Mucosa of stomach (tissue), 1 donor: Measurements from ENCODE around the gene GGCX.
A peak's percentile ranks its signal among the peaks of the same experiment; 100 is the strongest.
"Not testable (repeated sequence)": the region's sequence is repeated elsewhere in the genome, so short reads cannot be mapped to it uniquely, and the experiment has no call there.

Experiments
- H3K27me3 ChIP-seq: one replicate; pipeline ENCODE4 v1.7.0; 2013; ENCODE audit warnings: mild to moderate bottlenecking, low read length; ENCODE audit not compliant: control insufficient read depth, insufficient read depth
- H3K36me3 ChIP-seq: one replicate; pipeline ENCODE4 v1.7.0; 2013; ENCODE audit warnings: low read length; ENCODE audit not compliant: control insufficient read depth, insufficient read depth
- H3K4me1 ChIP-seq: one replicate; pipeline ENCODE4 v1.7.0; 2013; ENCODE audit warnings: mild to moderate bottlenecking, low read length; ENCODE audit not compliant: control insufficient read depth, insufficient read depth
- H3K4me3 ChIP-seq: one replicate; pipeline ENCODE4 v1.7.0; 2013; ENCODE audit warnings: low read length
- H3K9ac ChIP-seq: one replicate; pipeline ENCODE4 v1.7.0; 2013; ENCODE audit warnings: mild to moderate bottlenecking, low read length, moderate library complexity
- H3K9me3 ChIP-seq: one replicate; pipeline ENCODE4 v1.7.0; 2013; ENCODE audit warnings: mild to moderate bottlenecking, low read length, moderate library complexity; ENCODE audit not compliant: control insufficient read depth
- donor health status: Pancreatic carcinoma.

GGCX gene

DNA sequence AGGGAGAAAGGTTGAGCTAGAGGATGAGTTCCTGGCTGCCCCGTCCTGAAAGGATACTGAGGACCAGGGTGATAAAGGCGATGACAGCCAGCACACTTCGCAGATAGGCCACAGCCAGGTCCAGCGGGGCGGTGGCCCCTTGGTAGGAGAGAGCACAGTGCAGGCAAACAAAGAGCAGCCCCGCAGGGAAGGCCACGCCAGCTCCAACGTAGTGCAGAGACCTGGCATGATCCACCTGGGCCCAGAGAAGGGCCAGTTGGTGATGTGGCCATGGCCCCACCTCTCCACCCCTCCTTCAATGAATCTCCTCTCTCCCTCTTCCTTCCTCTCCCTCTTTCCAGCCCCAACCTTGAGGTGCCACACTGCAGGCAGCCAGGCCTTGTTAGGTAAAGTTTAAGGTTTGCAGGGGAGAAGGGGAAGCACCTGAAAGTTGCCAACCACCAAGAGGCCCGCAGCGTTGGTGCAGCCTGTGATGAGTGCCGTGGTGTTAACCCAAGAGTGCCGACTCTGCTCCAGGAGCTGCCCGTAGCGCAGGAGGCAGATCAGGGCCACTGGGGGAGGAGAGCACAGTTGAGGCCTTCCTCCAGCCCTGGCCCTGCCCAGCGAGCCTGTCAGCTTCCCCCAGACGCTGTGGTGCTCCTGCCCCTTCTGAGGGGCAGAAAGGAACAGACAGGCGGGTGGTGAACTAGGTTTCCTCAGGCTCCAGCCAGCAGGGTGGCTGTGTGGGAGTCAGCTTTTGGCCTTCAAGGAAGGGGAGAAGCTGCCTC lies 38.4 kb upstream of the GGCX start:
- Histone ChIP-seq H3K9ac (no peak overlapping the region), H3K9me3 (no peaks in the 10 kb centered on the region), H3K27me3 (no peaks in the 10 kb centered on the region), H3K4me1 (peaks cover 23% of the 10 kb centered on the region), H3K36me3 (peaks cover 6% of the 10 kb centered on the region), H3K4me3 (no peak overlapping the region)

DNA sequence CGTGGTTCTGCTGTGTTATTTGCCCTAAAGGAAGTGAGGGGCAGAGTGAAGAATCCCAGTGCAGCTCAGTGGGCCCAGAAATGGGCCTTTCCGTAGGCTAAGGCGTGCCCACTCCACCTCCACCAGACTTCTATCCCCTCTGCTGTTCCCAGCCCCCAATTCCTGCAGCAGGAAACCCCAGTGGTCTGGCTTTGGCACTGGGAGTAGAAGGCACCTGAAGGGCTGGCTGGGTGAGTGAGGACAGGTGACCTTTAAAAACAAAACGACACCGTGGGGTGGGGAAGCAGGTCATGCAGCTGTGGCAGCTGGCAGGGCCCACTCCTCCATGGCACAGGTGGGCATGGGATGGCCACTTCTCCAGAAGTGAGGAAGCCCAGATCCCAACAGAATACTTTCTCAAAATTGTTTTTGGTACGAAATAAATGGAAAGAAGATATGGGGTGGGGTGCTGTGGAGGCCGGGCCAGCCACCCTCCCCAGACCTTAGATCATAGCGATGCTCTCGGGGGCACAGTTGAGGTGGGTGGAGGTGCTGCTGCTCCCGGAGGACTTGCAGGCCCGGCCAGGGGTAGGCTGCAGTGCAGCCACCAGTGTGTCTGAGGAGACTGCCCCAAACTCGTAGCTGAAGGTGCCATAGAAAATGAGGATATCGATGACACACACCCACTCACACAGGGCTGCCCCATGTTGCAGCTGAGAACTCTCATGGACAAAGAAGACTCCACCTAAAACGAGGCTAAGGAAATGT lies 37.5 kb upstream of the GGCX start:
- Histone ChIP-seq H3K36me3 (peaks cover 6% of the 10 kb centered on the region), H3K4me3 (no peak overlapping the region), H3K4me1 (peaks cover 28% of the 10 kb centered on the region), H3K9me3 (no peaks in the 10 kb centered on the region), H3K9ac (no peak overlapping the region), H3K27me3 (no peaks in the 10 kb centered on the region)

DNA sequence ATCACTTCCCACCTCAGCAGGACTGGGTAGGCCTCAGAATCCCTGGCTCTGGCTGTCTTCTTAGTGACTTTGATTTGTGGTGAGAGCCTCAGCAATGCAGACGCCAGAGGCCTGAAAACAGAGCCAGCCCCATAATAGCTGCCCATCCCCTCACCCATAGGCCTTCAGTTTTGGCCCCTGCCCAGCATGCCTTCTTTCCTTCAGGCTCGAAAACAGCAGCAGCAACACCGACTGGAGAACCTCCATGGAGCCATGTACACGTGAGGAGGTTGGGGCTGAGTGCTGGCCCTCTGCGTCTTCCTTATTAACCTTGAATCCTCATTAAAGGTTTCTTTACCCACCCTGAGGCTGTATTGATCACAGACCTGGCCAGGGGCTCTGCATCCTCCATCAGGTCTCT lies 35.9 kb upstream of the GGCX start:
- H3K36me3 ChIP-seq: peaks cover 6% of the 10 kb centered on the region
- H3K4me1 ChIP-seq: peaks cover 28% of the 10 kb centered on the region
- H3K9ac ChIP-seq: no peak overlapping the region
- no peaks in the 10 kb centered on the region for H3K9me3 ChIP-seq
- no peak overlapping the region for H3K4me3 ChIP-seq
- no peaks in the 10 kb centered on the region for H3K27me3 ChIP-seq

GRCh38 chr2:85596486-85597143 lies 35.3 kb upstream of the GGCX start:
- H3K9ac ChIP-seq: peak overlapping the region; percentile 99
- H3K4me3 ChIP-seq: peak overlapping the region; percentile 99
- peaks cover 31% of the 10 kb centered on the region for H3K4me1 ChIP-seq
- peaks cover 6% of the 10 kb centered on the region for H3K36me3 ChIP-seq
- H3K27me3 ChIP-seq: no peaks in the 10 kb centered on the region
- H3K9me3 ChIP-seq: no peaks in the 10 kb centered on the region

GRCh38 chr2:85596026-85596333 lies 34.7 kb upstream of the GGCX start:
- H3K36me3 ChIP-seq: peaks cover 6% of the 10 kb centered on the region
- no peaks in the 10 kb centered on the region for H3K27me3 ChIP-seq
- peak overlapping the region; percentile 99 for H3K4me3 ChIP-seq
- peaks cover 32% of the 10 kb centered on the region for H3K4me1 ChIP-seq
- H3K9ac ChIP-seq: peak overlapping the region; percentile 99
- H3K9me3 ChIP-seq: no peaks in the 10 kb centered on the region

GRCh38 chr2:85595301-85596025 lies 34.2 kb upstream of the GGCX start, which contains the start of gene RNF181:
Gene RNF181, plus strand, starts transcription at chr2:85595745. Its CDS starts 19 bp downstream, at chr2:85595764.
- Histone ChIP-seq H3K27me3 (no peaks in the 10 kb centered on the region), H3K36me3 (peaks cover 6% of the 10 kb centered on the region), H3K9me3 (no peaks in the 10 kb centered on the region), H3K4me1 (peaks cover 38% of the 10 kb centered on the region), H3K4me3 (peak within 1 kb of the TSS; percentile 99), H3K9ac (peak within 1 kb of the TSS; percentile 99)

DNA sequence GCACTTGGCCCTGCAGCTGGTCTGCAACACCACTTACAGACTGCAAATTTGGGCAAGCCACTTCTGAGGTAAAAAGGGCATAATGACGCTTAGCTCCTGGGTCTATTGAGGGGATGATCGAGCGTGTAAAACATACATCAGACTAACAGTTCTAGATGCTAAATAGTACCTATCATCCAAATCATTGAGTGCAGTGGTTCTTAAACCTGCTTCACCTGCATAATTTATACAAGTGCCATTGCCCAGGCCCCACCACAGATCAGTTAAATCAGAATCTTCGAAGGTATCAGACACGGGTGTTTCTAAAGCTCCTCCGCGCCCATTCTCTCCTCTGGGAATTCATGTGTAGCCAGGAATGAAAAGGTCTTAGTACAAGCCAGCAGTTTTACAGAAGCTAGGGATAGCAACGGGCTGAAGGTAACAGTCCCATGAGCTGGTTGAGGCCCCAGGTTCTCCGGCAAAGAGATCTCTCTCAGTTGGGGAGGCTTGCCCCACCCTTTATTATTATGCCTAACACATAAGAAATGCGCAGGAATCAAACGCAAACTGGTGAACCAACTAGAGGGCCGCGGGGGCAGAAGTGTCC lies 33.5 kb upstream of the GGCX start:
- Histone ChIP-seq H3K27me3 (no peaks in the 10 kb centered on the region), H3K9ac (peak overlapping the region; percentile 99), H3K4me3 (peak overlapping the region; percentile 99), H3K4me1 (peaks cover 44% of the 10 kb centered on the region), H3K9me3 (no peaks in the 10 kb centered on the region), H3K36me3 (peaks cover 6% of the 10 kb centered on the region)

GRCh38 chr2:85593023-85593422 lies 31.7 kb upstream of the GGCX start:
- no peak overlapping the region for H3K4me3 ChIP-seq
- H3K9me3 ChIP-seq: no peaks in the 10 kb centered on the region
- H3K27me3 ChIP-seq: no peaks in the 10 kb centered on the region
- H3K9ac ChIP-seq: no peak overlapping the region
- no peaks in the 10 kb centered on the region for H3K36me3 ChIP-seq
- peaks cover 47% of the 10 kb centered on the region for H3K4me1 ChIP-seq

- not testable (repeated sequence) for H3K27me3 ChIP-seq, H3K9ac ChIP-seq, H3K9me3 ChIP-seq, H3K36me3 ChIP-seq, H3K4me3 ChIP-seq
- peaks cover 52% of the 10 kb centered on the region for H3K4me1 ChIP-seq
These were observed 31.0 kb upstream of the GGCX start for GRCh38 chr2:85592299-85592698.

DNA sequence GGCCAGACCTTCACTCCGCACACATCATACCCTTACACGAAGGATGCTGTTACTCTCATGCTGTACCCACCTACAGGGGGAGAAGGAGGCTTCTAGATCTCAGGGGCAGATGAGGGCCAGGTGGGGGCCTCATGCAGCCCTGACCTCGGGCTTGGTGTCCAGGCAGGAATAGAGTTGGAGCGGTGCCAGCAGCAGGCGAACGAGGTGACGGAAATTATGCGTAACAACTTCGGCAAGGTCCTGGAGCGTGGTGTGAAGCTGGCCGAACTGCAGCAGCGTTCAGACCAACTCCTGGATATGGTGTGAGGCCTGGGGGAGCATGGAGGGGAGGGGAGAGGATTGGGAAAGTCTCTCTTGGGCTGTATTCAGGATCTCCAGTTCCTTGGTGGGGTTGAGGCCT lies 30.3 kb upstream of the GGCX start:
- Histone ChIP-seq H3K9ac (no peak overlapping the region), H3K36me3 (no peaks in the 10 kb centered on the region)

DNA sequence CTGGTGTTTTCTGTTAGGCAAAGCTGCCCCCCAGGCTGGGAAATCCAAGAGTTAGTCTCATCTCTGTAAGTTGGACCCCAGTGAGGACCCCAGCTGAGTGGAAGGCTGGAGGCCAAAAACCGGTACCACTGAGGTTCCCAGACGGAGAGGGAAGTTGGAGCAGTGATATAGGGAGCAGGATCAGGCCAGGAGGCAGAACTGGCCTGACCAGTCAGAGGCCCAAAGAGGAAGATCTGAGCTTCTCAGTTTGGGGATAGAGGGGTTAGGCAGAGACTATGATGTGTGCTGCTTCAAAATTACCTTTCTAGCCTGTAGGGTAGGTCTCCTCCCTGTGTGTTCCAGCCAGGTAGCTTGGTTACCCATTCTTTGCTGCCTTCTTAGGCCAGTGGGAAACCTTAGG lies 29.7 kb upstream of the GGCX start:
- H3K9me3 ChIP-seq: no peaks in the 10 kb centered on the region
- no peaks in the 10 kb centered on the region for H3K36me3 ChIP-seq
- no peak overlapping the region for H3K4me3 ChIP-seq
- H3K4me1 ChIP-seq: peaks cover 50% of the 10 kb centered on the region
- H3K27me3 ChIP-seq: no peaks in the 10 kb centered on the region
- H3K9ac ChIP-seq: no peak overlapping the region

More for the DNA sequence above, 30.3 kb upstream of the GGCX start:
- Histone ChIP-seq H3K4me1 (peaks cover 50% of the 10 kb centered on the region), H3K27me3 (no peaks in the 10 kb centered on the region), H3K4me3 (no peak overlapping the region), H3K9me3 (no peaks in the 10 kb centered on the region)
